HG03025 (cell line): ENCODE data around the gene TMEM17.

Source experiments
- ATAC-seq: cut with Tn5 transposase; IDR thresholded peaks from one replicate; pipeline ENCODE4 v1.9.1; 2021; ENCODE audit warnings: mild to moderate bottlenecking, moderate library complexity; ENCODE audit not compliant: unreplicated experiment, low FRiP score

TMEM17 gene

DNA sequence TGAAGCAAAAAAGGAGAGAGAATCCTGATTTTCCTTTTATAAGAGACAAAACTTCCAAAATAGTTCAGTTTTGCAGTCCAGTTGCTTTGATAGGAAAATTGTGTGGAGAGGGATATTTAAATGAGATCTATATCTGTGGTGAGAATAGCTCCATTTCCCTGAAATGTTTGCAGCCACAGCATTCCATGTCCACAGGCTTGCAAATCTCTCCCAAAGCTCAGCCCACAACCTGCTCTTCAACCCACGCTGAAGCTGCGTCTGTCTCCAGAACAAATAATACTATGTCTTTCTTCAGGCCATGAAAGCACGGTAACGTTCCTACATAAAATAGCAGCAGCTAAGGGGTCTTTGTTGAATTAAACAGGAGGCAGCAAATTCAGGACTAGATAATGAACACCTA lies 31.8 kb downstream of the TMEM17 start:
- no peak for ATAC-seq

GRCh38 chr2:62473246-62473827 lies 32.7 kb downstream of the TMEM17 start:
- no peak for ATAC-seq

GRCh38 chr2:62472312-62472711 lies 33.7 kb downstream of the TMEM17 start:
- no peak for ATAC-seq

- ATAC-seq: no peak
These were observed 34.2 kb downstream of the TMEM17 start for GRCh38 chr2:62471816-62472215.

DNA sequence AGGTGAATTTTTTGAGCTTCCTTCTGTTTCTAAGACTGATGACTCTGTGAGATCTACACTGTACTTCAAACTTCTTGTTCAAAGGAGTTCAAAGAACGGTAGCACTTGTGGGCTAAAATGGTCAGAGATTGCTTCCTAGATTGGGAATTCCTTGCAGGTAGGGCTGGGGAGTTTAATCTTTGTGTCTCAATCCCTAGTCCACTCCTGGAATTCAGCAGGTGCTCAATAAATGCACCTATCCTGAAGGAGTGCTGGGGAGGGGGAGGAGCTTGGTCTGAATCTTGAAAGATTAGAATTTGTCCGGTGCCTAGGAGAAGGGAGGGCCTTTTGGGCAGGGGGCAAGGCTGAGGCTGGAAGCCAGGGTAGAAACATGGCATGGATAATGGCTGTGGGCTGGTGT lies 34.6 kb downstream of the TMEM17 start:
- no peak for ATAC-seq

- no peak for ATAC-seq
These were observed 36.4 kb downstream of the TMEM17 start for GRCh38 chr2:62469548-62469947.

DNA sequence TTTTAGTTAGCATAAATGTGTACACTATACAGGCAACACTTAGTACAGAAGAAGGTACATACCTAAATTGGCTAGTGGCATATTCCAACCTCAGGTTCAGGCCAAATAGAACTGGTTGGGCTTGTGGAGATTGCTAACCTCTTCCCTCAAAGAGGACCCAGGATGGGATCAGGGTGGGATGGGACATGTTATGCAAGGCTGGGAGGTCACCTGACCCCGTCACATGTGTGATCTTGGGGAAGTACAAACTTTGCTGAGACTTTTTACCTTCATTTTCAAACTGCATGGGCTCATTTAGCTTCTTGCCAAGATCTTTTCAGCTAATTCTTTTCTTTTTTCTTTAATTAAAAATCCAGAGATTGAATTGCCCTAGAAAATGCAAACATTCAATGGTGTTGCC lies 36.9 kb downstream of the TMEM17 start:
- no peak for ATAC-seq

GRCh38 chr2:62467475-62468321 lies 38.3 kb downstream of the TMEM17 start:
- ATAC-seq: no peak

DNA sequence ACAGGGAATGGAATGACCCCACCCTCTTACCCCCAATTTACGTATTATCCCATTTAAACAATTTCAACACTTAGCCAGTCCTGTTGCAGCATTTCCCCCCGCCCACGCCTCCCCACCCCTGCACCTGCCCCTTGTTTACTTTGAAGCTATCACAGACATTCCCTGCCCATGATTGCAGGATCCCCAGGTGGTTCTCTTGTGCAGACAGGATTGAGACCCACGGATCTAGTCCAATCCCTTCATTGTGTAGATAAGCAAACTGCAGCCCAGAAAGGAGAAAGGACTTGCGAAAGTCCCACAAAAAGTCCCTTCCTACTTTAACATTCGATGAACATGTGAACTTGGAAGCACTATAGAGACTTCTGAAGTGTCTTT lies 38.9 kb downstream of the TMEM17 start:
- ATAC-seq: no peak

GRCh38 chr2:62466503-62466854 lies 39.5 kb downstream of the TMEM17 start:
- ATAC-seq: no peak

- ATAC-seq: no peak
These were observed 40.1 kb downstream of the TMEM17 start for GRCh38 chr2:62465741-62466502.

- ATAC-seq: no peak
These were observed 40.8 kb downstream of the TMEM17 start for GRCh38 chr2:62465039-62465740.

DNA sequence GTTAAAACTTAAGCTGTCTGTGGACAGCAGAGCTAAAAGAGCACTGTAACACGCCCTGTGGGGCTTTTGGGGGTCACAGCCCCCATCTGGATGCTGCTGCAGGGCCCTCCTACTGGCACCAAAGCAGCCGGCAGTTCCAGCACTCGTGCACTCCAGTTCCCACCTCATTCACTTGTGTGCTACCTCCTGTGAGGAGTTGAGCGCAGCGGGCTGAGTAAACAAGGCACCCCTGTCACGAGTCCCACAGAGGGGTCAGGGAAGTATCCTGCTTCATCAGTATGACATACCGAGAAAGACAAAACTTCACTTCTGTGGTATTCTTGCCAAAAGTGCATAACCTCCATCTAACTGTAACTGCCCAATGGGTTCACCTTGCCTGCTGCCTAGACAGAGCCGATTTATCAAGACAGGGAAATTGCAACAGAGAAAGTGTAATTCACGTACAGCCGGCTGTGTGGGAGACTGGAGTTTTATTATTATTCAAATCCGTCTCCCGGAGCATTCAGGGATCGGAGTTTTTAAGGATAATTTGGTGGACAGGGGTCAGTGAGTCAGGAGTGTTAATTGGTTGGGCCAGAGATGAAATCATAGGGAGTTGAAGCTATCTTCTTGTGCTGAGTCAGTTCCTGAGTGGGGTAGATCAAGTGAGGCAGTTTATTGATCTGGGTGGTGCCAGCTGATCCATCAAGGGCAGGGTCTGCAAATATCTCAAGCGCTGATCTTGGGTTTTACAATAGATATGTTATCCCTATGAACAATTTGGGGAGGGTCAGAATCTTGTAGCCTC lies 41.6 kb downstream of the TMEM17 start:
- no peak for ATAC-seq

DNA sequence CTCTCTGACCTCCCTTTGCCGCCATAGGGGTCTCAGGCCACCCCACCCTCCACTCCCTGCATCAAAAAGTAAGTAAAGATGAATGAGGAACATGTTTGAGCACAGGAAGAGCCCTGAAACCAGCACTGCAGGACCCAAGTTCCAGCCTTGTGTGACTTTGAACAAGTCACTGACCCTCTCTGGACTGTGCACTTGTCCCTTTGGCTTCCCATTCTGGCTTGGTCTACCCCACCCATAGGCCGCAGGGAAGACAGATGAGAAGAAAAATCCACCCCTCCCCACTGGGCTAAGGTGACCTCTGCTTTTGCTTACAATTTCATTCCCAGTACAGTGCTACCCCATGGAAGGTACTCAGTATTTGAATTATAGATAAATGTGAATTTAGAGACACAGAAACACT lies 43.8 kb downstream of the TMEM17 start:
- no peak for ATAC-seq

DNA sequence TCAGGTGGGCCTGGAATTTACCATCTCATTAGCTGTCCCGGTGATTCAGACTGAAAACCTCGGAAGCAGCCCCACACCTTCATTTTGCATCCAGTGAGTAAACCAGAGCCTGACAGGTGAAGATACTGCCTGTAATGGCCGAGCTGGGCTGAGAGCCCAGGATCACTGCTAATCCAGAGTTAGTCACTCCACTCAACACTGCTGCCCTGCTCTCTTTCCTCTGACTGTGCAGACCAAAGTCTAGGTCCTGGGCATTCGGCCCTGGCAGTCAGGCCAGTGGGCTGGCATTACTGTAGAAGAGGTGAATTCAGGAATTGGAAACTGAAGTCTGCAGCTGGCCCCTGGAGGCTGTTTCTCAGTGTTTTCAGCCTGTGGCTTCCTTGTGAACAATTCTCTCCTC lies 44.3 kb downstream of the TMEM17 start:
- no peak for ATAC-seq

GRCh38 chr2:62461017-62461553 lies 44.9 kb downstream of the TMEM17 start:
- ATAC-seq: no peak

- no peak for ATAC-seq
These were observed 45.8 kb downstream of the TMEM17 start for GRCh38 chr2:62460175-62460574.

- no peak for ATAC-seq
These were observed 46.3 kb downstream of the TMEM17 start for GRCh38 chr2:62459672-62460071.

DNA sequence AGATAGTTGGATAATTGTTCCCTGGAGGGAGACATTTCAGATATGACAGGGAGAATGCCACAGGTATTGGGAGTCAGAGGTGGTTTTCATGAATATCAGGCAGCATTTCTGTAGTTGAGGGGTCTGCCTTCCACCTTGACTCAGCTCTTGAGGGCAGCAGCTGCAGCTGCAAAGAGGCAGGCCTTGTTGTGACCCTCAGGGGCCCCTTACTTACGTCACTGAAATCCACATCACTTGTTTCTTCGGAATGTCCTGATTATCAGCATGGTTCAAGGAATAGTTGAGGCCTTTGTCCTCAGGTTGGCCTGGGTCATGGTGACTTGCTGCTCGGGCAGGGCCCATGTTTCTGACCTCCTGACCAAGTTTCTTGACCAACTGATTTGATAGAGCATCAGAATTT lies 46.9 kb downstream of the TMEM17 start:
- ATAC-seq: no peak

DNA sequence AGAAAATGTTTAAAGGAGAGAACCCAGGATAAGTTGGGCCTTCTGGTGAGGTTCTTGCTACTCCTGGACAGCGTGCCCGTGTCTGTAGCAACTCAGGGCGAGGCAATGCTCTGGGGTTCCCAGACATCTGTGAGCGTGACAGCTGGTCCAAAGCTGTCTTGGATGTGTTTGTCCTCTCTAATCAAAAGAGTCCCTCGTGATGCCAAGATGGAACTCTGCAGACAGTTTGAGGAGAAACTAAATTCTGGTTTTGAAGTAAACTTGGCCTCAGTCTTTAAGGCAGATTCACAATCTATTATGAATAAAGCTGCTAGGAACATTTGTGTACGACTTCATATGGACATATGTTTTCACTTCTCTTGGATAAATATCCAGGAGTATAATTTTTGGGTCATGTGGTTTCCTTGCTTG lies 47.3 kb downstream of the TMEM17 start:
- ATAC-seq: no peak
